Mesenchymal stem cell (in vitro differentiated cells and primary cell): ENCODE data around the gene SYPL1.

ENCODE experiments used
- DNase-seq: peaks from one replicate; pipeline ENCODE4 v3.0.0-alpha.2; 2013
- H2AFZ ChIP-seq: one replicate; pipeline ENCODE4 v1.6.1; 2013; ENCODE audit warnings: low read depth, mild to moderate bottlenecking, control low read depth, inconsistent platforms, low read length, moderate library complexity
- H2AK5ac ChIP-seq: 2 replicates; pipeline ENCODE4 v1.6.1; 2013; ENCODE audit warnings: low read length, moderate library complexity, mild to moderate bottlenecking, inconsistent platforms; ENCODE audit not compliant: severe bottlenecking
- H2BK120ac ChIP-seq: one replicate; pipeline ENCODE4 v1.6.1; 2013; ENCODE audit warnings: low read depth, mild to moderate bottlenecking, inconsistent platforms, low read length, moderate library complexity
- H2BK12ac ChIP-seq, 2 experiments: one replicate each; pipeline ENCODE4 v1.6.1; 2013; ENCODE audit warnings: inconsistent platforms in 2 of 2, low read length in 2 of 2, mild to moderate bottlenecking in 2 of 2, moderate library complexity in 2 of 2, control low read depth in 1 of 2
- H2BK15ac ChIP-seq: one replicate; pipeline ENCODE4 v1.6.1; 2013; ENCODE audit warnings: mild to moderate bottlenecking, low read depth, inconsistent platforms; ENCODE audit not compliant: poor library complexity, severe bottlenecking
- H2BK5ac ChIP-seq: 2 replicates; pipeline ENCODE4 v1.6.1; 2013; ENCODE audit warnings: low read depth, mild to moderate bottlenecking, low read length, control low read depth, inconsistent platforms; ENCODE audit not compliant: poor library complexity, severe bottlenecking
- H3K14ac ChIP-seq, 2 experiments: one replicate each; pipeline ENCODE4 v1.6.1; 2013; ENCODE audit warnings: inconsistent platforms in 2 of 2, low read length in 2 of 2, control low read depth in 1 of 2, mild to moderate bottlenecking in 1 of 2, moderate library complexity in 1 of 2
- H3K18ac ChIP-seq, 2 experiments: one replicate each; pipeline ENCODE4 v1.6.1; 2013; ENCODE audit warnings: inconsistent platforms in 2 of 2, low read length in 2 of 2, control low read depth in 1 of 2, low read depth in 1 of 2, mild to moderate bottlenecking in 1 of 2
- H3K23ac ChIP-seq, 2 experiments: one replicate each; pipeline ENCODE4 v1.6.1; 2013; ENCODE audit warnings: inconsistent platforms in 2 of 2, low read length in 2 of 2, mild to moderate bottlenecking in 2 of 2, moderate library complexity in 2 of 2, control low read depth in 1 of 2
- H3K27ac ChIP-seq: 2 replicates; pipeline ENCODE4 v1.5.1; 2013; ENCODE audit warnings: mild to moderate bottlenecking, moderate library complexity, low read length, control low read depth, inconsistent platforms; ENCODE audit not compliant: poor library complexity, severe bottlenecking
- H3K27me3 ChIP-seq, 2 experiments: 2 replicates each; pipeline versions ENCODE4 v1.6.1 to v1.7.0; 2013; ENCODE audit warnings: low read length in 2 of 2, mild to moderate bottlenecking in 2 of 2, moderate library complexity in 2 of 2, control low read depth in 1 of 2, inconsistent platforms in 1 of 2; ENCODE audit not compliant: control insufficient read depth in 1 of 2, insufficient read depth in 1 of 2
- H3K36me3 ChIP-seq, 2 experiments: 2 replicates each; pipeline versions ENCODE4 v1.6.1 to v1.7.0; 2013; ENCODE audit warnings: low read length in 2 of 2, control low read depth in 1 of 2, inconsistent platforms in 1 of 2, low read depth in 1 of 2, mild to moderate bottlenecking in 1 of 2; ENCODE audit not compliant: insufficient read depth in 2 of 2, control insufficient read depth in 1 of 2
- H3K4ac ChIP-seq, 2 experiments: one replicate each; pipeline ENCODE4 v1.6.1; 2013; ENCODE audit warnings: inconsistent platforms in 2 of 2, low read length in 2 of 2, mild to moderate bottlenecking in 2 of 2, moderate library complexity in 2 of 2, control low read depth in 1 of 2, low read depth in 1 of 2
- H3K4me1 ChIP-seq: 2 replicates; pipeline ENCODE4 v1.6.1; 2013; ENCODE audit warnings: low read depth, low read length, control low read depth; ENCODE audit not compliant: control insufficient read depth, insufficient read depth
- H3K4me2 ChIP-seq: 2 replicates; pipeline ENCODE4 v1.6.1; 2013; ENCODE audit warnings: low read length, mild to moderate bottlenecking, inconsistent platforms; ENCODE audit not compliant: poor library complexity, severe bottlenecking
- H3K4me3 ChIP-seq, 2 experiments: 2 replicates each; pipeline versions ENCODE4 v1.5.1 to v1.7.0; 2013; ENCODE audit warnings: low read length in 2 of 2, mild to moderate bottlenecking in 2 of 2, control low read depth in 1 of 2, low read depth in 1 of 2; ENCODE audit not compliant: insufficient read depth in 1 of 2
- H3K79me1 ChIP-seq: replicated peaks from 2 replicates; pipeline ENCODE4 v1.6.1; 2013; ENCODE audit warnings: mild to moderate bottlenecking, control low read depth, low read length, inconsistent platforms; ENCODE audit not compliant: poor library complexity, severe bottlenecking
- H3K9ac ChIP-seq: 2 replicates; pipeline ENCODE4 v1.7.0; 2013; ENCODE audit warnings: mild to moderate bottlenecking, low read length, moderate library complexity
- H3K9me3 ChIP-seq: 2 replicates; pipeline ENCODE4 v1.7.0; 2013; ENCODE audit warnings: mild to moderate bottlenecking, low read length; ENCODE audit not compliant: control insufficient read depth
- H4K8ac ChIP-seq: one replicate; pipeline ENCODE4 v1.6.1; 2013; ENCODE audit warnings: inconsistent platforms, mild to moderate bottlenecking, low read length, moderate library complexity
- H4K91ac ChIP-seq: one replicate; pipeline ENCODE4 v1.6.1; 2013; ENCODE audit warnings: mild to moderate bottlenecking, low read length, inconsistent platforms
- WGBS: methylation state at CpG from one replicate; pipeline ENCODE4 v1.1.7; 2013; ENCODE audit warnings: mixed read lengths; 5-methylcytosine and 5-hydroxymethylcytosine counted together

Gene SYPL1

DNA sequence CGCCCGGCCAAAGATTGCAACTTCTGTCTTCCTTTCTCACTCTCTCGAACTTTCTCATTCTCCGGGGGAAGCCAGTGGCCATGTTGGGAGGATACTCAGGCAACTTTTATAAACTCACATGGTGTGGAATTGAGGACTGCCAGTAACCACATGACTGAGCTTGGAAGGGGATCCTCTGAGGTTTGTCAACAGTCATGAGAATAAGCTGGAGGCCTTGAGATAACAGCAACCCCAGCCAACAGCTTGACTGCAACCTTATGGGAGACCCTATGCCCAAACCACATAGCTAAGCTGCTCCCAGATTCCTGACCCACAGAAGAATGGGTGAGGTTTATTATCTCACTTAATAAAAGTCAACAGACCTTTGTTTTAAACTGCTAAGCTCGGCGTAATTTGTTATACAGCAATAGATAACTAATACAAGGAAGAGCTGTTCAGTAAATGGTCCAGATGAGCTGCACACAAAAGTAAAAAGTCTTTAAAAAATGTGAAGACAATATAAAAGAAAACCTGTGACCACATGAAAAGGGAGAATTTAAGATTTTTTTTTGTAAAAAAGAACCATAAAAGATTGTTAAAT lies 9.6 kb downstream of the SYPL1 start:
- H3K27ac ChIP-seq = no peak overlapping the region
- no peak overlapping the region for H3K18ac ChIP-seq
- H2BK15ac ChIP-seq = no peak overlapping the region
- no peak overlapping the region for H2AFZ ChIP-seq
- H2AK5ac ChIP-seq = no peak overlapping the region
- H3K4ac ChIP-seq = no peak overlapping the region
- no peak overlapping the region for H2BK120ac ChIP-seq
- H2BK12ac ChIP-seq = no peak overlapping the region
- H4K8ac ChIP-seq = no peak overlapping the region
- H3K9ac ChIP-seq = no peak overlapping the region
- 100% methylated on average over 4 of the region's 6 CpGs for WGBS
- H3K14ac ChIP-seq = no peak overlapping the region
- H3K9me3 ChIP-seq = no peaks in the 10 kb centered on the region
- no peak overlapping the region for H3K4me3 ChIP-seq
- no peak overlapping the region for H3K4me2 ChIP-seq
- peaks cover 0 to 18% of the 10 kb centered on the region in 2 experiments for H3K36me3 ChIP-seq
- no peaks in the 10 kb centered on the region for H3K4me1 ChIP-seq
- H3K23ac ChIP-seq = no peak overlapping the region
- H2BK5ac ChIP-seq = no peak overlapping the region
- DNase-seq = no peak
- no peak overlapping the region for H4K91ac ChIP-seq
- peaks cover 3% of the 10 kb centered on the region for H3K79me1 ChIP-seq
- no peaks in the 10 kb centered on the region for H3K27me3 ChIP-seq

DNA sequence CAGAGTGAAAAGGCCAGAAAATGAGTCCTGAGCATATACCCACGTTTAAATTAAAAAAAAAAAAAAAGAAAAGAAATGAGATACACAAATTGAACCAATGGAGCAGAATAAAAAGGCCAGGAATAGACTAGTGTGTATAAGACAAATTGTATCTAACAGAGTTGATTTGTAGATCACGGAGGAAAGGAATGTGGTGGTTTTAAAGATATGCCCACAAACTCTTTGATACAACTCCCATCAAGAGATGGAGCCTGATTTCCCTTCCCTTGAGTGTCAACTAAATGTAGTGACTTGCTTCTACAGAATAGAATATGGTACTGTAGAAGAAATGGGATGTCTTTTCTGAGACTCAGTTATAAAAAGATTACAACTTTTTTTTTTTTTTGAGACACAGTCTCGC lies 10.4 kb downstream of the SYPL1 start:
- Histone ChIP-seq H3K4me3 (no peak overlapping the region), H3K27me3 (no peaks in the 10 kb centered on the region), H3K14ac (no peak overlapping the region), H3K4me2 (no peak overlapping the region), H3K79me1 (peaks cover 3% of the 10 kb centered on the region), H4K8ac (no peak overlapping the region), H3K36me3 (peaks cover 3 to 26% of the 10 kb centered on the region in 2 experiments), H3K23ac (no peak overlapping the region), H2BK120ac (no peak overlapping the region), H2BK5ac (no peak overlapping the region), H2BK15ac (no peak overlapping the region), H3K4me1 (no peaks in the 10 kb centered on the region), H2AK5ac (no peak overlapping the region), H3K9ac (no peak overlapping the region), H3K27ac (no peak overlapping the region), H3K9me3 (no peaks in the 10 kb centered on the region), H4K91ac (no peak overlapping the region), H3K4ac (no peak overlapping the region), H2BK12ac (no peak overlapping the region), H3K18ac (no peak overlapping the region), H2AFZ (no peak overlapping the region)
- no peak for DNase-seq
- 86% methylated on average over 2 of the region's 3 CpGs for WGBS

DNA sequence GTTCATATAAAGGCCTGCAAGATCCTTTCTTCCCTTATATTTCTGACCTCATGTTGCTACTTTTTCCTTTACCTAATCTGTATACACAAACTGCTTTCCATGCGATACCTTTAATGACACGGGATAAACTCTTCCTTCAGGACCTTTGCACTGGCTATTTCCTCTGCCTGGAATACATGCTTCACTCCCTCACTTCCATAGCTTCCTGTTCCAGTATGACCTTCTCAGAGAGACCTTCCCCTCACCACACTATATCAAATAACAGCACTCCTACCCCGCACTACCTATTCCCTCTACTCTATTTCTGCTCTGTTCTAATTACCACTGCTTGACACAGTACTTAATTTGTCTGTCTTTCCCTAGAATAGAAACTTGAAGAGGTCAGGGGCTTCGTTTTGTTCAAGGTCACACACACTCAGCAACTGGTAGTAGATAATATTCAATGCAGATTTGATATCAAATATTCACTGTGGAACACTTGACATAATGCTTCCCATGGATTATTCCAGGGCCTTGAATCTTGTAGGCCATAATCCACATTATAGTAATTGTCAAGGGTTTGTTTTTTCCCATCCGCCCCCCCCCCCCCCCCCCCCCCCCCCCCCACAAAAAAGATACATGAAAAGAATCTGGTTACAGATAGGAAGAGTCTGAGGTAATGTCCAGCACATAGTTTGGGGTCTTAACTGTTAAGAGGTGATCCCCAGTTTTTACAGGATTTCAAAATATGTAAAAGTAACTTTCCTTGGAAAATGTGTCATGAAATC lies 11.1 kb downstream of the SYPL1 start:
- peaks cover 3% of the 10 kb centered on the region for H3K79me1 ChIP-seq
- DNase-seq = no peak
- no peak overlapping the region for H4K8ac ChIP-seq
- H4K91ac ChIP-seq = no peak overlapping the region
- H2AFZ ChIP-seq = no peak overlapping the region
- H2AK5ac ChIP-seq = no peak overlapping the region
- H3K9me3 ChIP-seq = no peaks in the 10 kb centered on the region
- no peak overlapping the region for H2BK12ac ChIP-seq
- H3K27me3 ChIP-seq = no peaks in the 10 kb centered on the region
- no peak overlapping the region for H3K9ac ChIP-seq
- no peak overlapping the region for H3K4me3 ChIP-seq
- H3K4me2 ChIP-seq = no peak overlapping the region
- no peak overlapping the region for H3K27ac ChIP-seq
- no peak overlapping the region for H2BK120ac ChIP-seq
- peaks cover 4 to 32% of the 10 kb centered on the region in 2 experiments for H3K36me3 ChIP-seq
- no peaks in the 10 kb centered on the region for H3K4me1 ChIP-seq
- H3K4ac ChIP-seq = no peak overlapping the region
- H3K14ac ChIP-seq = no peak overlapping the region
- H2BK15ac ChIP-seq = no peak overlapping the region
- WGBS = 91% methylated on average over 3 of the region's 5 CpGs
- no peak overlapping the region for H3K18ac ChIP-seq
- H2BK5ac ChIP-seq = no peak overlapping the region
- H3K23ac ChIP-seq = no peak overlapping the region

DNA sequence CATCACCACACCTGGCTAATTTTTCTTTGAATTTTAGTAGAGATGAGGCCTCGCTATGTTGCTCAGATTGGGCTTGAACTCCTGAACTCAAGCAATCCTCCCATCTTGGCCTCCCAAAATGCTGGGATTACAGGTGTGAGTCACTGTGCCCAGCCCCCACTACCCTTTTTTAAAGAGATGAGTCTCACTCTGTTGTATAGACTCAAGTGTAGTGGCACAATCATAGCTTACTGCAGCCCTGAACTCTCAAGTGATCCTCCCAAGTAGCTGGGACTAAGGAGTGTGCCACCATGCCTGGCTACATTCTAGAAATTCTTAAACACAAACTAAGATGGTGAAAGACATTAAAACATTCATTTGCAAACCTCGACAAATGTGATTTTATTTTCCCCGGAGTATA lies 12.6 kb downstream of the SYPL1 start:
- H3K23ac ChIP-seq = no peak overlapping the region
- no peak overlapping the region for H2BK5ac ChIP-seq
- H3K14ac ChIP-seq = no peak overlapping the region
- H3K9me3 ChIP-seq = no peaks in the 10 kb centered on the region
- H2BK12ac ChIP-seq = no peak overlapping the region
- H3K36me3 ChIP-seq = peaks cover 4 to 46% of the 10 kb centered on the region in 2 experiments
- DNase-seq = no peak
- peaks cover 6% of the 10 kb centered on the region for H3K79me1 ChIP-seq
- H3K4me1 ChIP-seq = no peaks in the 10 kb centered on the region
- H3K18ac ChIP-seq = no peak overlapping the region
- no peak overlapping the region for H3K4me2 ChIP-seq
- no peak overlapping the region for H2AK5ac ChIP-seq
- 100% methylated on average over 1 of the region's 3 CpGs for WGBS
- H3K4me3 ChIP-seq = no peak overlapping the region
- no peak overlapping the region for H2BK120ac ChIP-seq
- no peaks in the 10 kb centered on the region for H3K27me3 ChIP-seq
- H4K8ac ChIP-seq = no peak overlapping the region
- no peak overlapping the region for H3K4ac ChIP-seq
- no peak overlapping the region for H2BK15ac ChIP-seq
- no peak overlapping the region for H3K27ac ChIP-seq
- no peak overlapping the region for H4K91ac ChIP-seq
- no peak overlapping the region for H2AFZ ChIP-seq
- no peak overlapping the region for H3K9ac ChIP-seq
